T-cell (primary cell): ENCODE results near the gene GNG8. TPM values are rescaled to one million over a fixed set of nuclear protein-coding genes. Genes with fewer than 3 reads are reported as not detected.

ENCODE experiments used
- ATAC-seq, 4 experiments: fragments of 200-7000 bp in 3 of 4; fragments of 150-1000 bp in 1 of 4; cut with Tn5 transposase; replicated peaks in 1 of 4; 1 replicate in 3 of 4; 2 replicates in 1 of 4; pipeline ENCODE4 v1.10.0; 2021; ENCODE audit warnings: moderate library complexity in 3 of 4, mild to moderate bottlenecking in 2 of 4, moderate number of reproducible peaks in 1 of 4
- CTCF ChIA-PET, 2 donors: fragments of 300-600 bp; sonication (Branson Sonifier 250); formaldehyde crosslinking; loops; one replicate each; lab custom pipeline; 2022; ENCODE audit warnings: antibody characterized with exemption in 2 of 2; lab: Charles Lee
- POLR2A ChIA-PET, 2 donors: fragments of 300-600 bp; sonication (Branson Sonifier 250); formaldehyde crosslinking; loops; one replicate each; lab custom pipeline; 2022; ENCODE audit warnings: antibody characterized with exemption in 2 of 2; lab: Charles Lee
- DNase-seq, 35 experiments: peaks; one replicate each; pipeline versions ENCODE4 v3.0.0 to v3.0.0-alpha.2; 2013 to 2023
- H3K27ac ChIP-seq: one replicate; pipeline ENCODE4 v1.5.1; 2013; ENCODE audit warnings: low read length
- H3K27me3 ChIP-seq, 2 experiments: replicated peaks in 1 of 2; 1 replicate in 1 of 2; 2 replicates in 1 of 2; pipeline versions ENCODE4 v1.6.1 to v1.7.0; 2013; ENCODE audit warnings: low read length in 1 of 2, mixed read lengths in 1 of 2; ENCODE audit not compliant: control insufficient read depth in 2 of 2, insufficient read depth in 2 of 2; ENCODE audit errors: extremely low read depth in 1 of 2
- H3K36me3 ChIP-seq, 2 donors: 1 replicate in 1 of 2; 2 replicates in 1 of 2; pipeline versions ENCODE4 v1.6.1 to v1.7.0; 2013; ENCODE audit warnings: low read length in 1 of 2; ENCODE audit not compliant: control insufficient read depth in 2 of 2, insufficient read depth in 1 of 2; ENCODE audit errors: extremely low read depth in 1 of 2
- H3K4me1 ChIP-seq, 2 experiments: 1 replicate in 1 of 2; 2 replicates in 1 of 2; pipeline versions ENCODE4 v1.6.1 to v1.7.0; 2013; ENCODE audit warnings: low read length in 2 of 2, mixed read lengths in 1 of 2; ENCODE audit not compliant: insufficient read depth in 2 of 2, control insufficient read depth in 1 of 2; ENCODE audit errors: extremely low read depth in 1 of 2
- H3K4me3 ChIP-seq, 2 donors: 1 replicate in 1 of 2; 2 replicates in 1 of 2; pipeline versions ENCODE4 v1.5.1 to v1.7.0; 2013; ENCODE audit warnings: mild to moderate bottlenecking in 2 of 2, low read length in 1 of 2, moderate library complexity in 1 of 2; ENCODE audit not compliant: control insufficient read depth in 1 of 2; ENCODE audit errors: extremely low read depth in 1 of 2
- H3K9me3 ChIP-seq: 2 replicates; pipeline ENCODE4 v1.7.0; 2013
- H3K27ac Mint-ChIP-seq, 2 donors: one replicate each; pipeline ENCODE4 v1.8.0; 2020 to 2021; ENCODE audit warnings: mild to moderate bottlenecking in 2 of 2, mixed read lengths in 2 of 2
- H3K27me3 Mint-ChIP-seq, 2 donors: one replicate each; pipeline ENCODE4 v1.8.0; 2021 to 2022; ENCODE audit warnings: mixed read lengths in 2 of 2
- H3K36me3 Mint-ChIP-seq: one replicate; pipeline ENCODE4 v1.8.0; 2021; ENCODE audit warnings: mixed read lengths
- H3K4me1 Mint-ChIP-seq, 3 donors: one replicate each; pipeline ENCODE4 v1.8.0; 2020 to 2022; ENCODE audit warnings: mixed read lengths in 3 of 3, mild to moderate bottlenecking in 1 of 3
- H3K4me3 Mint-ChIP-seq, 3 donors: one replicate each; pipeline ENCODE4 v1.8.0; 2020 to 2022; ENCODE audit warnings: mild to moderate bottlenecking in 3 of 3, mixed read lengths in 3 of 3, moderate library complexity in 3 of 3
- H3K9me3 Mint-ChIP-seq, 3 donors: one replicate each; pipeline ENCODE4 v1.8.0; 2020 to 2022; ENCODE audit warnings: mixed read lengths in 3 of 3
- WGBS: methylation state at CpG from one replicate; pipeline ENCODE4 v1.1.5; 2013; ENCODE audit warnings: missing lambda C conversion rate; ENCODE audit not compliant: insufficient coverage; 5-methylcytosine and 5-hydroxymethylcytosine counted together
- total RNA-seq, 35 experiments: library from RNA in 6 of 35; stranded (reverse) in 6 of 35; fragments of 120-200 nt in 1 of 35; gene quantifications; one replicate each; pipeline versions ENCODE4 v1.2.1 to v1.2.4 and lab custom pipeline; 2013 to 2026

GNG8 gene
- total RNA-seq, 5 donors from 2014 or later (not counting 1 experiment from before 2014, with no cell fraction given): 3.3 to 7.9 (median 3.6) TPM; not detected in 2

DNA sequence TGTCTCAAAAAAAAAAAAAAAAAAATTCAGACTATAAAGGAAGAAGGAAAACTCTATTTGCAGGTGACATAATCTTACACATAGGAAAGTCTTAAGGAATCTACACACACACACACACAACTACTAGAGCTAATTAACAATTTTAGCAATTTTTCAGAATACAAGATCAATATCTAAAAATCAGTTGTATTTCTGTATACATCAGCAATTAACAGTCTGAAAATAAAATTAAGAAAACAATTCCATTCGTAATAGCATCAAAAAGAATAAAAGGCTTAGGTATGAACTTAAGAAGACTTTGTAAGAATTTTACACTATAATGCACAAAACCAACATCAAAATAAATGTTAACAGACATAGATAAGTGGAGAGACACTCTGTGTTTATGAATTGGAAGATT, 50.5 kb downstream of the GNG8 start:
- Mint-ChIP-seq H3K4me3 (no peak overlapping the region), H3K36me3 (peaks cover 3% of the 10 kb centered on the region), H3K27ac (no peak overlapping the region), H3K9me3 (peaks cover 0 to 4% (median 0%) of the 10 kb centered on the region in 3 donors), H3K27me3 (no peaks in the 10 kb centered on the region), H3K4me1 (peaks cover 6 to 7% (median 7%) of the 10 kb centered on the region in 3 donors)
- DNase-seq (no peak), ATAC-seq (no peak)
- Histone ChIP-seq H3K27ac (no peak overlapping the region), H3K36me3 (no peaks in the 10 kb centered on the region), H3K9me3 (no peaks in the 10 kb centered on the region), H3K4me3 (no peak overlapping the region), H3K27me3 (no peaks in the 10 kb centered on the region), H3K4me1 (peaks cover 0 to 4% of the 10 kb centered on the region in 2 experiments)
- ChIA-PET POLR2A (interaction anchor here in 1 of 2 donors (0.7 kb wide), 1 partner anchor 8 kb away, joined by 8 read pairs; no protein-coding TSS in a partner anchor), CTCF (interaction anchor here in 1 of 2 donors (0.7 to 1.4 kb wide), 2 partner anchors 12 to 77 kb away, joined by 3 read pairs; no protein-coding TSS in a partner anchor)
- no CpG with 5 or more reads among the region's 1 CpG for WGBS

Other genes with a start within 250 kb of the GNG8 start
- under 1 TPM in 3 of 5 donors, not detected in 2; 0.12 to 0.19 (median 0.13) TPM for gene CCDC8, start 222.6 kb downstream of the GNG8 start, total RNA-seq
- gene PNMA8C, start 207.3 kb downstream of the GNG8 start, total RNA-seq: not detected
- 1 to 10 TPM in 1 of 5 donors, under 1 TPM in 2, not detected in 2; 0.15 to 1.1 (median 0.43) TPM for gene PNMA8A, start 164.6 kb downstream of the GNG8 start, total RNA-seq
- gene PNMA8B, start 140.3 kb downstream of the GNG8 start, total RNA-seq: 1 to 10 TPM in 1 of 5 donors, under 1 TPM in 4; 0.20 to 1.1 (median 0.44) TPM
- 100 to 1,000 TPM; 183 to 256 (median 208) TPM for gene CALM3, start 34.9 kb downstream of the GNG8 start, total RNA-seq
- 1 to 10 TPM; 1.2 to 5.4 (median 3.5) TPM for gene PTGIR, start 11.1 kb downstream of the GNG8 start, total RNA-seq
- under 1 TPM; 0.15 to 0.56 (median 0.37) TPM for gene DACT3, start 25.0 kb upstream of the GNG8 start, total RNA-seq
- gene PRKD2, start 80.9 kb upstream of the GNG8 start, total RNA-seq: 100 to 1,000 TPM; 121 to 145 (median 138) TPM
- 10 to 100 TPM; 17.8 to 35.3 (median 23.6) TPM for gene FKRP, start 109.9 kb upstream of the GNG8 start, total RNA-seq
- 100 to 1,000 TPM in 3 of 5 donors, 10 to 100 TPM in 2; 85.2 to 123 (median 101) TPM for gene STRN4, start 110.2 kb upstream of the GNG8 start, total RNA-seq
- gene SLC1A5, start 152.4 kb upstream of the GNG8 start, total RNA-seq: 10 to 100 TPM in 4 of 5 donors, 1 to 10 TPM in 1; 7.6 to 50.5 (median 47.7) TPM
- gene AP2S1, start 214.6 kb upstream of the GNG8 start, total RNA-seq: 10 to 100 TPM; 36.6 to 51.5 (median 49.1) TPM
- gene ARHGAP35, start 224.8 kb upstream of the GNG8 start, total RNA-seq: 10 to 100 TPM; 28.7 to 48.1 (median 37.7) TPM